ENCODE measurements around the gene RNF212.

DNA sequence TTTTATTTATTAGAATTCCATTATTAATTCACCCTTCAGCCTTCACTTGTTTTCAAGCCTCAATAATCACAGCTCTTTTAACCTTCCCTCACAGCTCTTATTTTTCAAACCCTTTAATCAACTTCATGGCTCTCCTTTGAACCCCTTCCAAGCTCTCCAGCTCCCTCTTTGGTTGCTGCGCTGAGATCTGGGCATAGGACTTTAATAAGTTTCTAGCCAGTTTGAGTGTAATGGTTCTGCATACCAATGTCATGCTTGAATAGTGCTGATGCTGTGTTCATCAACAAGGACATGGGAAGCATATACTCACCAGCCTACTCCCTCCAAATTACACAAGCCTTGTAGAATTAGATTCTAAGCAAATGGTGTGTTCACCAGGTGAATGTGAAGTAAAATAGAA, 3.5 kb upstream of the RNF212 start:
- no peak for TF ChIP-seq EP300 (IDR thresholded peaks at IDR 0.05)
- TF ChIP-seq CTCF (IDR thresholded peaks at IDR 0.05), result no peak

Data from esophagus muscularis mucosa (tissue), 3 donors.